GM10847 (cell line): Measurements from ENCODE around the gene ELL.

Source experiments
- POLR2A ChIP-seq: IDR thresholded peaks from 2 replicates; pipeline ENCODE4 v1.6.1; 2011; ENCODE audit not compliant: insufficient read length; ENCODE audit errors: extremely low read depth

ELL gene

DNA sequence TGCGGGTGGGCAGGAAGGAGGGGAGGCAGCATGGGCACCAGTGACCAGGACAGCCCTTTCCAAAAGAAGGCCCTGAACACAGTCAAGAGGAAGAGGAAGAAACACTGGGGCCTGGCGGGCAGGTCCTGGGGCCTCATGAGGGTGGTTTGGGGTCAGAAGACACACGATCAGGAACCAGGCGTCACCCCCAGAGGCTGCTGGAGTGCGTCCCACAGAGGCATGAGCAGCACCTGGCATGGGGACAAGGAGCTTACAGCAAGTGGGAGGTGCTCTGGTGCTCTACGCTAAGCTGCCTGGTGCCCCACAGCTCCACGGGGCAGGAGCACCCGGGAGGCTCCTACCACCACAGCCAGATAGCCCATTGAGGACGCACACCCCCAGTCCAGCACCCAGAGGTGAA lies 20.0 kb downstream of the ELL start:
- no peak for TF ChIP-seq POLR2A

DNA sequence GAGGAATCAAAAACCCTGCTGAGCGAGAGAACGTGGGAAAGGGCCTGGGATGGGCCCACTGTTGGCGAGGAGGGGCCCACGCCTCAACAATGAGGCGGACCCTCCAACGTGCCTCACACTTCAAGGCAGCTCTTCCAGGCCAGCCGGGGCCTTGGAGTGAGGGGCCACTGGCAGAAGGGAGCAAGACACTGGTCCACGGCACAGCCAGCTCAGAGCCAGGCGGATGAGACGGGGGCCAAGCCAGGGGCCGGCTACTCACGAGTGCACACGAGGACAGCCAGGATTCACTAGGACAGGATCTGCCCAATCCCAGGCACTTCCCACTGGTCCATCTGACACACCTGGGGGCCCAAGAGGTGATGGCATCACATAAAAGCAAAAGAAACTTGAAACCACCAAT lies 20.5 kb downstream of the ELL start:
- TF ChIP-seq POLR2A, result no peak

- TF ChIP-seq POLR2A, result no peak
Observed at GRCh38 chr19:18500799-18501198, 21.1 kb downstream of the ELL start.

DNA sequence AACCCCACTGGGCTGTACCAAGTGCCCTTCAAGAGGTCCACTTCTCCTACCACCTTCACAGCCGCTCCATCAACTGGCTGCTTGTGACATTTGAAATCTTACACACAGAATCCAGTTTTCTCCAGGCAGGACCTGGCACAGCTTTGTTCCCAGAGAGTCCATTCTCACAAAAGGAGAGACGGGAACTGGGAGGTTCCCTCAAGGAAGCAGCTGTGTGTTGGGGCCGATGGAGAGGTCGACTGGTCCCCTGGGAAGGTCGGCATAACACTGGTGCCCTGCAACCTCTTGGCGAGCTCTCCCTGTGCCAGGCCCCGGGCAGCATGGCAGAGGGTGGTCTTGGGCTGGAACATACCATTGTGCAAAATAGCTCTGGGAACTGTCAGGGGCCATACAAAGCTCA lies 21.5 kb downstream of the ELL start:
- no peak for TF ChIP-seq POLR2A

DNA sequence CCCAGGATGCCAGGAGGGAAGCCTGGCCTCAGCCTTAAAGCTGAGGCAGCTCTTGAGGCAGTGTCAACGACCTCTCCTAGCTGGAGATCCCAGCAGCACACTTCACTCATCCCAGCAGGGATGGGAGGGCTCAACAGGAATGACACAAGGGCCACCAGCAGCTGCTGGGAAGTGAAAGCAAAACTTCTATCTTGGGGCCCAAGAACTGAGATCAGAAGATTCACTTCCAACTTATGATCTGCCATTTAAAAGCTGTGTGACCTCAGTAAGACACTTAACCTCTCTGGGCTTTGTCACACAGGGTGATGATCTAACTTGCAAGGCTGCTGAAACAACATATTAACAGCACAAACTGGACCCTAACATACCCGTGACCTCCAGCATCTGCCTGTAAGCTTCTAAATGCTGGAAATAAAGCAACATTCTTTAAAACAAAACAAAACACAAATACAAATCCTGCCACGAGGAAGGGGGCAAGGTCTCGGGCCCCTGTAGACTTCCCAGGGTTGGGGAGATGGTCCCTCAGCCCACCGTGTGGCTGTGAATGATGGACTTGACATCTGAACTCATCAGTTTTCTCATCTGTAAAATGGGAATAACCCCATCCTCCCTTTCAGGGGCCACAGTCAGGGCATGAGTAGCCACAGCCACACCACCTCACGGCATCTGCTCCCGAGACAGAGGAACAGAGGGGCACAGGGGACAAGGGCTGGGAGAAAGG lies 22.7 kb downstream of the ELL start:
- no peak for TF ChIP-seq POLR2A

- TF ChIP-seq POLR2A, result no peak
Observed at GRCh38 chr19:18496980-18497256, 25.0 kb downstream of the ELL start.

GRCh38 chr19:18496167-18496979 lies 25.5 kb downstream of the ELL start:
- no peak for TF ChIP-seq POLR2A

GRCh38 chr19:18495204-18495911 lies 26.5 kb downstream of the ELL start:
- no peak for TF ChIP-seq POLR2A

DNA sequence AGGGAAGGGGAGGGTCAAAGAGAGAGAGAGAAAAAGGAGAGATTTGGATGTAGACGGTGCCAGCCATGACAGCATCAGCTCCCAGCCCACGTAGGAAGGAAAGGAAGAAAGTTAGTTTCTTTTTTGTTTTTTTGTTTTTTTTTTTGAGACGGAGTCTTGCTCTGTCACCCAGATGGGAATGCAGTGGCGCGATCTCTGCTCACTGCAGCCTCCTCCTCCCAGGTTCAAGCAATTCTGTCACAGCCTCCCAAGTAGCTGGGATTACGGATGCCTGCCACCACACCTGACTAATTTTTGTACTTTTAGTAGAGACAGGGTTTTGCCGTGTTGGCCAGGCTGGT lies 27.6 kb downstream of the ELL start:
- TF ChIP-seq POLR2A, result no peak

GRCh38 chr19:18493440-18494266 lies 28.2 kb downstream of the ELL start:
- TF ChIP-seq POLR2A, result no peak

- no peak for TF ChIP-seq POLR2A
Observed at GRCh38 chr19:18491995-18492953, 29.6 kb downstream of the ELL start.

DNA sequence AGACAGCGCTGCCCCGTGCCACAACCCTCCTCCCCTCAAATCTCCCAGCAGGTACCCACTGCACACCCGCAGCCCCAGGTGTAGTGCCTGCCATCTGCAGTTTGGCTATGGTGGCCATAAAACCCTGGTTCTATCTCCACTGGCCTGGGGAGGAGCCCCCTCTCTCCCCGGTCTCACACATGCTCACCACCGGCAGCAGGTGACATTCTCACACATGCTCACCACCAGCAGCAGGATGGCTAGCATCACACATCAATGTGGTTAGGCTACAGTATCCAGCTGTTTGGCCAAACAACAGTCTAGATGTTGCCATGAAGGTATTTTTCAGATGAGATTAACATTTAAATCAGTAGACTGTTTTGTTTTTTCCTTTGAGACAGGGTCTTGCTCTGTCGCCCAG lies 31.1 kb downstream of the ELL start:
- TF ChIP-seq POLR2A, result no peak

- no peak for TF ChIP-seq POLR2A
Observed at GRCh38 chr19:18489627-18490184, 32.2 kb downstream of the ELL start.
